GM21717 (cell line): ENCODE measurements around the gene AKAP9.
A peak's percentile ranks its signal among the peaks of the same experiment; 100 is the strongest.
"Not testable (repeated sequence)": the region's sequence is repeated elsewhere in the genome, so short reads cannot be mapped to it uniquely, and the experiment has no call there.

Experiments used
- ATAC-seq: cut with Tn5 transposase; IDR thresholded peaks from one replicate; pipeline ENCODE4 v1.9.1; 2021; ENCODE audit warnings: mild to moderate bottlenecking, moderate library complexity; ENCODE audit not compliant: unreplicated experiment

AKAP9 gene

DNA sequence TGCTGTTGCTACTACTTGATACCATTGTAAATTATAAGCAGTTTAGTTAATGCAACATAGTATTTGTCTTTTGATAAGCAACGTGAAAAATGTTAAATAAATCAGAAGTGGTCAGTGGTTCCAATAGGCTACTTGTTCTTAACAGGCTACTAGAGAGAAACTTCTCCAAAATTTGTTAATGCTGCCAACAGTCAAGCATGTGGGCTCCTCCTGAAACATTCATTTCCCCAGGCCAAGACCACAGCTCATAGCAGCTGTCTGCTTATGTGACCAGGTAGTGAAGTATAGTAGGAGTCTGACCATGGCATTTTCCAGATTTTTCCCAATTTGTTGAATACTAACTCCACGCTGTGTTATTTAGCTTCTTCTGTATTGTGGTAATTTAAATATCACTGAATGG is 112.7 kb downstream of the AKAP9 start:
- no peak for ATAC-seq

DNA sequence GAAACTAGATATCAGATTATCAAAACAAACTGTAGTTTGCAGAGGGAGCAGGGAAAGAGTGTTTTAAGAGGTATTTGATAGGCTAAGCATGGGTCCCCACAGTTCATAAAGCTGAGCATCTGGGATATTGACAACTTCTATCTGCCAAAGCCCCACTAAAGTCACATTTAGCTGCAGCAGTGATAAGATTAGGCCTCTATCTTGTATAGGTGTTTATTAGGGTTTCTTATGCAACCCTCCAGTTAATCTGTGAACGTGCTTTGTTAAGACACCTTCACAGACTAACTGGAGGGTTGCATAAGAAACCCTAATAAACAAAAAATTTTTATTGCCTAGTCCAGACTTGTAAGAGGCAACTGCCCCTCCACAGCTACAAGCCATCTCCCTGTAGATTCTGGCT is 115.6 kb downstream of the AKAP9 start:
- no peak for ATAC-seq

DNA sequence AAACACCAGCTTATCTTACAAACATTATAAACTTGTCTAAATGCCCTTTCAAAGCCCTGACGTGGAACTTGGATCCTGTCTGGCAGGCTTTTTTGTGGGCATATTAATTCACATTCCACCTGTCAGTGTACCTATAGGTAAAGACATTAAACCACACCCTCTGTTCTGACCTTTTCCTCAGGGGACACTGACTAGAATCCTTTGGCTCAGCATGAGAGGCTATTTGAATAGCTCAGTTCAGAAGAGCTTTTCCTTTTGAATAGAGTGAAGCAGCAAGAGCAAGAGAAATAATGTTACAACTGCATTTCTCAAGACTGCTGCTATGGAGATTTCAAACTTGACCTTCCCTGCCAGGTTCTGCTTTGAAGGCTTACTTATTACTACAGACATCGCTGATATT is 116.7 kb downstream of the AKAP9 start:
- ATAC-seq = no peak

DNA sequence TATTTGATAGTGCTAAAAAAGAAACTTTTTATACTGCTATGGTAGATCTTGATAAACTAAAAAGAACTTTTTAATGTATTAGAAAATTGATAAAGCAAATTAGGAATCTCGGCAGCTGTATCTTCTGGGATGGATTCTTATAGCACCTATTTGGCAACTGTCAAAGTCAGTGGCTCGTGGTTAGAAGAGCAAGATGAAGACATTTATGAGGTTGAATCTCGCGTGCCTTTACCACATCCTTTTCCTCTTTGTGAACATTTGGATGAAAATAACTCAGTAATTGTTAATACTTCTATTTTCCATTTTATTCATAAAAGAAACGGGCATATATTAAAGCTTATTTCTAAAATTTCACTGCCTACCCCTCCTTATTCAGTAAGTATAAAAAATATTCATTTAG is 117.4 kb downstream of the AKAP9 start:
- no peak for ATAC-seq

DNA sequence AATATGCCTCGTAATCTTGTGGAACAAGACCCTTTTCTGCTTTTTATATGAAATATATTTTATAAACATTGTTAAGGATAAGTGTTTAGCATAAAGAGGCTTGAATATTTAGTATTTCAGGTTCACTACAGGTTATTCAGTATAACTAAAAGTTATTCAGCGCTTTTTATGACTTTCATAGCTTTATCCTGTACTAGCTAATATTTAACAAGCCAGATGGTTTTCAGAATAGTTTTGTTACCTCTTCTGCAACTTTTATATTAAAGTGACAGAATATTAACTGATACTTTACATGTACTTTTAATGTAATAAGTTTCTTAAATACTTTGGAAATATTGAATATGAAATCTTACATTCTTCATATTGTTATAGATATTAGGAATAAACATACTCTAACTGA is 118.2 kb downstream of the AKAP9 start:
- ATAC-seq = no peak

DNA sequence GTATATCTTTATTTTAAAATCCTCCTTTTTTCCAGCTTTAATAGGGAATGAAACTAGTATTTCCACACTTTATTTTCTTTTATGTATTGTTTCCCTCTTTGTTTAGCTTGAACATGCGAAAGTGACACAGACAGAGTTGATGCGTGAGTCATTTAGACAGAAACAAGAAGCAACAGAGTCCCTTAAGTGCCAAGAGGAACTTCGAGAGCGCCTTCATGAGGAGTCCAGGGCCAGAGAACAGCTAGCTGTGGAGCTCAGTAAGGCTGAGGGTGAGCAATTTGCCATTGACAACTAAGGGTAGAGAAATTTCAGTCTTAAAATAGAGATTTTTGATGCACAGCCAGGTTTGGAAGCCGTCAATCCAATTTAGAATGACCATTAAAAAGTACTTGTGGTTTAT is 120.5 kb downstream of the AKAP9 start:
- ATAC-seq = no peak

DNA sequence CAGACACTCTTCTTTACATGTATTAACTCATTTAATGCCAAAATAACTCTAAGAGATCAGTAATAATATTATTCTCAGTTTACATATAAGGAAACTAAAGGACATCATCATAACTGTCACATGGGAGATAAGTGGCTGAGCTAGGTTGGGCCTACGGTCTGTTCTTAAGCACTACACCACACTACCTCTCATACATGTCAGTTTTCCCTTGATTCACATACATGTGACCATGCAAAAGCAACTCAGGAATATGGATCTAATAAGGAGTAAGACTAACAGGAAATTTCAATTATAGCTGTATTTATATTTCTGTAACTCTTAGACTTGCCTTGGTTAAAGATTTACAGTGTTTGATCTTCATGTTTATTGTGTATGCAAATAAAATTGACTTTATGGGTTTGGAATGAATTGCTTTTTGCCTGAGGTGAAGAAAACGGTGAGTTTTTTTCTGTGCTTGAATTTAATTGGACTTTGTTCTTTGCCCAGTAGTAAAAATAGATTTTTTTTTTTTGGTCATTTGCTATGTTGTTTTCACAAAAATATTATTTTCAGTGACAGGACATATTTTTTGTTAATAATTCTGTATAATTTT is 123.9 kb downstream of the AKAP9 start:
- no peak for ATAC-seq

DNA sequence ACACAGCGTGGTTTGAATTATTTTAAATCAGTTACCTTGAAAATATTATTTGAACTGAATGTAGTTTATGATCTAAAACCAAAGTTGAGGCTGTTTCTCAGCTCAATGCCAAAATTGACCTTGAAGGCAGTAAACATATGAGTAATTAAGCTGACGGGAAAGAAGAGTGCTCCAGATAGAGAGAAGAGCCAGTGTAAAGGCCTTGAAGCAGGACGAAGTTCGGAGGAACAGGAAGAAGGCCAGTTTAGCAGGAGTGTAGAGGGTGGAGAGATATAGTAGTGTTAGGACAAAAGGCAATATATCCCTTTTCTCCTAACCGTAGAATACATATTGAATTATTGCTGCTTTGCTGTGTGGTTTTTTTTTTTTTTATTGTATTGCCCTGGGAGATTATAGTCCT is 130.4 kb downstream of the AKAP9 start:
- ATAC-seq = no peak

DNA sequence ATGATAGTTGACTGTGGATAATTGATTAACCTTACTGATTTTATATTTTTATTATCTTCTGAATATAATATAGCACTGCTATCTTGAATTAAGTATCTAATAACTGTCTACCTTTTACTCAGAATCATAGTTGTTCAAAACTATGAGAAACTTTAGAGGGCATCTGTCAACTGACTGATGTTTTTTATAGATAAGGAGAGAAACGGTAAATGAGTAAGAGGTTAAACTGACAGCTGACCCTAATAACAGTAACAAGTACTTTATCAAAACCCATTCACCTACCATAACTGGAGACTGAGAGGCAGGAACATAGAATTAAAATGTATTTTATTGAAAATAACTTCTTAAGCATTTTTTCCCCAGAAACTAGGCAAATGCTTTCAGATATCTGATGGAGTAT is 131.5 kb downstream of the AKAP9 start:
- no peak for ATAC-seq

DNA sequence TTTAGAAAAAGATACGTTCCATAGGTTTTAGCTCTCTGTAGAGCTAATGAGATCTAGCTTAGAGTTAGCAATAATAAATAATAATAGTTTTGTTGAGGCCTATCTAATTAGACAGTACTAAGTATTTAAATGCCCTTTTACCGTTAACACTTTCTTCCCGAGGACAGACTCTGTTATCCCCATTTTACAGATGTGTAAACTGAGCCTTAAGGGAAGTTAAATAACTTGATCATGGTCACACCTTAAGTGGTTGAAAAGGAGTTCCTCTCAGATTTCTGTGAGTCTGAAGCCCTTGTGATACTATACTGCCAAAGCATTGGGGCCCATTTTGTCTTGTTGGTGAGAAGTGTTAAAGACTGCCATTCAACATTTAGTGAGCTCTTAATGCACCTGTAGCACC is 132.0 kb downstream of the AKAP9 start:
- no peak for ATAC-seq

DNA sequence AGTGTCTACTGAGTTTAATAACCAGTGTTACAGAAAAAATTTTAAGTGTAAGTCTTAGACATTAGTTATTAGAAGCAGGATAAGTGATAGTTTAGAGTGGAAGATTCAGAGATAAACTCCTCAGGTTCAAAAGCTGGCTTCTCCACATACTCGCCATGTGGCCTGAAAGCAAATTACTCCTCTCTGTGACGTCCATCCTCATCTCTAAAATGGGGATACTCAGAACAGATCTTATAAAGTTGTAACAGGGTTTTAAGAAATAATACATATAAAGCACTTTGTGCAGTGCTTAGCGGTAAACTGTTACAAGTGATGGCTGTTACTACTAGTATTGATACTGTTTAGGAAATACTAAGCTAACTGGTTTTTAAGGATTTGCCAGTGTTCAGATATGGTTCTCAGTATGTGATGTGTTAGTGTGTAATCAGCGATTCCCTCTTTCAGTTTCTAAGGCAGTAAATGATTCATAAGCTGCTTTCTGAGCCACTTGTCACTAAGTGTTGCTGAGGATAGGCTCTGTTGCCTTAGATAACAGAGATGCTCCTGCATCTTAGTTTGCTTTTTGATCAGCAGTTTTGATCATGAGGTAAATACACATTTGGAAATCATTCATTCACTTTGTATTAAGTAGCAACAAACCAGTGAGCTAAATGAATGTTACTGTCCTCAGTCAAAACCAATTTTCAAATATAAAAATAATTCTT is 134.9 kb downstream of the AKAP9 start:
- ATAC-seq = peak; percentile 91

DNA sequence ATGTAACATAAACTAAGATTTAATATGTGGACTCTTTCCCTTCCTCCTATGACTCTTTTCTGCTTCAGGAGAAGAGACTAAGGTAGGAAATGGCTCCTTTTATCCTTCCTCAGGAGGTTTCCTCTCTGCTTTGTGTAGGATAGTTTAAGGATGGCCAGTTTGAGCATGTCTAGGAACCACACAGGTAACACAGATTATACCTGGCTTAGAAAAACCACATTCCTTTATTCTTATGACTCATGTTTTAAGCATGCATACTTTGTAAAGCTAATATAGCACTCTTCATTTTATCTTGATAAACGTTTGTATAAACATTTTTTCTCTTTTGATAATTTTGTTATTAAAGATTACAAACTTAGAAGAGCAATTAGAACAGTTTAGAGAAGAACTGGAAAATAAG is 135.8 kb downstream of the AKAP9 start:
- no peak for ATAC-seq

DNA sequence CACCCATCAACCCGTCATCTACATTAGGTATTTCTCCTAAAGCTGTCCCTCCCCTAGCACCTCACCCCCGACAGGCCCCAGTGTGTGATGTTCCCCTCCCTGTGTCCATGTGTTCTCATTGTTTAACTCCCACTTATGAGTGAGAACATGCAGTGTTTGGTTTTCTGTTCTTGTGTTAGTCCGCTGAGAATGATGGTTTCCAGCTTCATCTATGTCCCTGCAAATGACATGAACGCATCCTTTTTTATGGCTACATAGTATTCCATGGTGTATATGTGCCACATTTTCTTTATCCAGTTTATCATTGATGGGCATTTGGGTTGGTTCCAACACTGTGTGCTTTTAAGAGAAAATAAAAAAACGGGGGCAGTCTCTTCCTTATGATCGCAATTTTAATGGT is 143.3 kb downstream of the AKAP9 start:
- ATAC-seq = not testable (repeated sequence)

DNA sequence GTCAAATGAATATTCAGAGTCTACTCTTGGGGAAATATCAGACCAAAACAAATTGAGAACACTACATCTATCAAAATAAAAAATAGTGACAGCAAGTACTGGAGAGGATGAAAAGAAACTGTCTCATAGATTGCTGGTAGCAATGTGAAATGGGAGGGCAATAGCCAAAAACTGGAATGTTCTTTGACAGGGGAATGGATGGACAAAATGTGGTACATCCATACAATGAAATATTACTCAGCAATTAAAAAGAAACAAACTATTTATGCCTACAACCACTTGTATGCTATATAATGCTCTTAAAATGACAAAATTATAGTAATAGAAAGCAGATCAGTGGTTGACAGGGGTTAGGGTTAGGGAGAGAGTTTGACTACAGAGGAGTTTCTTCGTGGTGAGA is 147.6 kb downstream of the AKAP9 start:
- ATAC-seq = no peak

DNA sequence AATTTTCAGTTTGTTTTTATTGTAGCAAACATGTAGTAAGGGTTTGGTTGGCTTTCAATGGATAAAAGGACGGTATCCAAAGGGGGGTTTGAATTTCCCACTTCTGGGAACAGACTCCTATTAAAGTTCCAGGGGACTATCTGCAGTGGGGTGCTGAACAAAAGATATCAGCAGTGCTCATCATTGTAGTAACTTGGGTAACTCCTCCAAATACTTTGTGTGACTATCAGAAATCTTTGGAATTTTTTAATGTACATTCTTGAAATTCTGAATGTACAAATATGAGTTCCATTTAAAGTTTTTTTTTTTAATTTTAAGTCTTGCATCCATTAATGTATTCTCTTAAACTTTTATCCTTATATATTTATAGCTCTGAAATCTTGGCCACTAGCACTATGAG is 151.5 kb downstream of the AKAP9 start:
- no peak for ATAC-seq

DNA sequence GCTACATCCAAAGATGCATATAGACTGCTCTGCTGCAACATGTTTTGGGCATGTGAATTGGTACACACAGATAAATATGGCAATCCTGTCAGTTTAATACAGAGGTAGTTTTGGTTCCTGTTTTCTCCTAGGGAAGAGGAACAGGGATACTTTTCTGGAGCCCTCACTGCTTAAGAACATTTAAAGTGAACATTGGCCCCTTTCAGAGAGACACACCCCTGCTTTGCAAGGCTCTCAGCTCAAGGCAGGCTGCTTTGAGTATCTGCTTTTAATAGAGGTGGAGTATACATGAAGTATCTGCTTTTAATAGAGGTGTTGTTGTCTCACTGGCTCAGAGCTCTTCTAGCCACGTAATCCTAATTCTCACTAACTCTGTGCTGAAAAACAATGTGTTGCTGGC is 154.7 kb downstream of the AKAP9 start:
- no peak for ATAC-seq

DNA sequence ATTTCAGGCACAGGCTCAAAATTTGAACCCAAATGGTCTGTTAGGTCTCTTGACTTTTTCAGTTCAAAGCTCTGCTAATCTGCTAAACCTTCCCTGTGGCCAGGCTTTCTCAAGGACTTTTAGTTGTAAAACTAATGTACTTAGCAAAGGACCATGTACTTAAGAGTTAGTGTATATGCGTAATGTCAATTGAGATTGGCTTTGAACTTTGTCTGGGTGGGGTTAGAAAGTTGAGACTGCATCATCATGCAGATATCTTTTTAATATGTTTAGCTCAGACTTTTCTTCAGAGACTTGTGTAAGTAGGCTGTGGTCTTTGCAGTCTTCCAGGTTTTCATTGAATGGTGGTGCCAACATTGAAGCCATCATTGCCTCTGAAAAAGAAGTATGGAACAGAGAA is 159.9 kb downstream of the AKAP9 start:
- ATAC-seq = no peak

DNA sequence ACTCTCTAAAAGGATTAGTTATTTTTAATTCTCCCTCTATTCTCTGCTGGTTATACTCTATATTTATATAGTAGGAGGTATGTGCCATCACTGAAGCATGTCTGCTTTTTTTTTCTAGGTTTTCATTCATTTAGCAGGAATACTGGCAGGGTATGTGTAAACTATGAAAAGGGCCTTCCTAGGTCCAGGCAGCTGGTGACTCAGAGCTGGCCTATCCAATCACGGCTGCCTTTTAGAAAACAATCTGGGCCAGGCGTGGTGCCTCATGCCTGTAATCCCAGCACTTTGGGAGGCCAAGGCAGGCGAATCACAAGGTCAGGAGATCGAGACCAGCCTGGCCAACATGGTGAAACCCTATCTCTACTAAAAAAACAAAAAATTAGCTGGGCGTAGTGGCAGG is 162.2 kb downstream of the AKAP9 start:
- ATAC-seq = not testable (repeated sequence)

DNA sequence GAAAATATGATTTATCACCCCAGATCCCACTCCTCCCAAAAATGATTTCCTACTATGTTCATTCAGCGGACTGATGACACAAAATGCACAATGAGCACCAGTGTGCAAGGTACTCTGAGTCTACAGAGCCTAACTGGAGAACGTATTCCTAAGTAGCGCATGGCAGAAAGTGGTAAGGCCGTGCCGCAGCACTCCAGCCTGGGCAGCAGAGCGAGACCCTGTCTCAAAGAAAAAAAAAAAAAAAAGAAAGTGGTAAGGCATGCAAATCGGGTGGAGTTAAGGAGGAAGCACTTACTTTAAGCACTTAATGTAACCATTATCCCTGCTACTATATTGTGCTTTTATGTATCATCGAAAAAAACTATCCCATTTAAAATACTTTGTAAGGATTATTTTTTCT is 168.2 kb downstream of the AKAP9 start:
- no peak for ATAC-seq

DNA sequence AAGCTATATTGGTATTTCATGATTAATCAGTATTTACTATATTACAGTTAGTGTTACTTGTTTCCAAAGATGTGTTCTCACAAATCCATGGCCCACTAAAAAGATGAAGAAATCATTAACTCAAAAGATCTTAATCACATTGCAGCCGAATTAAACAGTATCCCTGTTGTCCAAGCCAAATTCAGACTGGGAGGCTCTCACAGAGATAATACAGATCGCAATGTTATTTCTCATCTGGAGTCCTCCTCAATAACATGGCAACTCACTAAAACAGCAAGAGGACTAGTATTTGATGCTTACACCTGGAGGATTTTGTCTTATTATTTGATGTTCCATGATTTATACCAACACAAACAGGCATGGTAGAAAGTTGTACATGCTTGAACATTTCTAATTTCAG is 170.2 kb downstream of the AKAP9 start:
- ATAC-seq = no peak

DNA sequence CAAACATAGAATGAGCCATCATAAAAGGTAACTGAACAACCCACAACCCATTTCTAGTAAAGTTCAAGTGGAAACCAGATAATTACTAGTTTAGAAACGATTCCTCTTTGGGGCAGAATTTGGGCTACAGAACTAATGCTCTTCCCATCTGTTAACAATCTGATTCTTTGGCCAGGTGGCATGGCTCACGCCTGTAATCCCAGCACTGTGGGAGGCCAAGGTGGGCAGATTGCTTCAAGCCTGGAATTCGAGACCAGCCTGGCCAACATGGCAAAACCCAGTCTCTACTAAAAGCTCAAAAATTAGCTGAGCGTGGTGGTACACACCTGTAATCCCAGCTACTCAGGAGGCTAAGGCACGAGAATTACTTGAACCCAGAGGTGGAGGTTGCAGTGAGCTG is 175.2 kb downstream of the AKAP9 start:
- no peak for ATAC-seq

DNA sequence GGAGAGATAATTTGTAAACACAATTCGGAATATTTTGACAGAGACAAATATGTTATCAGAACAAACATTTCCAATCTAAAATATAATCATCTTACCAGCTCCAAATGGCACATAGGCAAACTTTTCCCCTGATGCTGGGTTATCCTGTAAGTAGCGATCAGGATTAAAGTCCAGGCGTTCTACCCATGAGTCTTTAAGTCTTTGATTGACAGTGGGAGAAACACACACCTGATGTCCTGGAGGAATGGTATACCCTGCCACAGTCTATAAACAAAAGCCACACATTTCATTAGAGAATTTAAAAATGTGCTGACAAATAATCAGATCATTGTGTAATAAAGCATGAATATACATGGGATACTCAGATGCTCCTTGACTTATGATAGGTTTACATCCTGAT is 176.3 kb downstream of the AKAP9 start:
- ATAC-seq = no peak

DNA sequence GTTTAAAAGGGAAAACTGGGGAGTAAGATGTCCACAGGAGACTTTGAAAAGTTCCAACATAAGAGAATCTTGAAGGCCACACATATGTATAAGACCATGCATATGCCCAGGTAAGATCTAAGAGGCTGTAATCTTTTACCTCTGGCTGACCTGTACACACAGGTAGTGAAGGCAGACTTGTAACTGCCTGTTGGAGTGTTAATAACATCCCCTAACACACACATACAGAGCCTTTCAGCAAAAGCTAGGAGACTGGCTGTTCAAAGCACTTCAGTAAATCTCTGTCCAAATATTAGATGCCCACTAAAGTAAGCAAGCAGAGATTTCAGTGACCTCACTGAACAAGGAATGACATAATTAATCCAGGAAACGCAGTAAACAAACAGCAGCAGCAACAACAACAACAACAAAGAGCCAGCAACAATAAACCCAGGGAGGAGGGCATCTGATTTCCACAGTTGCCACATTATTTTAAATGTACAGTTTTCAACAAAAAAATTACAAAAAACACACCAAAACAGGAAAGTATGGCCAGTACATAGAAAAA is 178.6 kb downstream of the AKAP9 start:
- ATAC-seq = no peak
